ENCODE measurements around the gene LSP1. TPM values are rescaled to one million over a fixed set of nuclear protein-coding genes. Genes with fewer than 3 reads are reported as not detected.

The LSP1 gene
- total and polyA plus RNA-seq, 2 of the 4 experiments (the other 2 are of a cell fraction), result not detected

DNA sequence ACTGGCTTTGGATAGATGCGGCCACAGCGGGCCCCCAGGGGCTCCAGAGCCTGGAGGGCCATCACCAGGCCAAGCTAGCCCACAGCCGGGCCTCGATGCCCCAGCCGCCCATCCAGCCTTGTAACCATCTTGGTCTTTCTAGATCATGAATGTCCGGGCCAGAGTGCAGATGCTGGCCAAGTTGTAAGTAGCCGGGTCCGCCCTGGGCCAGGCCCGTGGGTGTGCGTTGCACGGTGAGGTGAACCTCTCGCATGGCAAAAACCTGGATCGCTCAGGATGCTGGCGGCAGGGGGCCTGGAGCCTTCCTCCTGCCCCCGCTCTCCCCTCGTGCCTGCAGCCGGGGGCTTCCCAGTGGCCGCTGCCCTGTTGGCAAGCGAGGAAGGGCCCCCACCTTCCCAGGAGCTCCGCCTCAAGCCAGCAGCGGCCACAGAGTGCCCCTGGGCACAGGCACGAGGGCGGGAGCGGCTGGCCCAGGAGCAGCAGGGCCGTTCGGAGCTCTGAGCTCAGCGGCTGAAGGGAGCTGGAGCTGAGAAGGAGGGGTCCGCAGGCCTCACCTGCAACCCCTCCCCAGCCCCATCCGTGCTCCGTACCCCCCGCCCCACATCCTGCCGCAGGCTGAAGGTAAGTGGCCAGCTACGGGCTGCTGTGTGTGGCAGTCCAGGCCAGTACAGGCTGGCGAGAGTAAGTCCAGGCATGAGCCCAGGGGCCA lies 83.3 kb downstream of the LSP1 start:
- Histone ChIP-seq H3K4me3 (ENCODE audit: insufficient read depth, low read depth, low read length) (no peak overlapping the region), H2BK15ac (ENCODE audit: low read depth, low read length) (no peak overlapping the region), H4K91ac (ENCODE audit: insufficient read depth, low read depth, low read length) (no peak overlapping the region), H3K56ac (ENCODE audit: extremely low read depth, insufficient read depth, low read length) (no peak overlapping the region), H3K9me3 (ENCODE audit: control insufficient read depth, insufficient read depth, low read length) (no peaks in the 10 kb centered on the region), H3K4ac (ENCODE audit: low read depth, low read length) (no peak overlapping the region), H3K27me3 (ENCODE audit: control insufficient read depth, insufficient read depth, low read length) (peaks cover 13% of the 10 kb centered on the region; the same call in 1 of the 2 replicates), H2BK5ac (ENCODE audit: low read depth, low read length, poor library complexity, severe bottlenecking) (no peak overlapping the region), H3K27ac (ENCODE audit: insufficient read depth, low read length) (no peak overlapping the region), H2AK5ac (ENCODE audit: low read depth, low read length) (no peak overlapping the region), H3K36me3 (ENCODE audit: control insufficient read depth, insufficient read depth, low read length) (no peaks in the 10 kb centered on the region), H2BK20ac (ENCODE audit: low read depth, low read length) (no peak overlapping the region), H3K14ac (replicated peaks; ENCODE audit: low read depth, low read length) (no peak overlapping the region), H2AK9ac (replicated peaks; ENCODE audit: low read depth, low read length, poor library complexity) (no peak overlapping the region), H4K20me1 (ENCODE audit: insufficient read depth, low read length) (no peaks in the 10 kb centered on the region), H4K5ac (ENCODE audit: low read depth, low read length) (no peak overlapping the region), H3K9me1 (ENCODE audit: insufficient read depth, low read length) (no peaks in the 10 kb centered on the region), H3K9ac (ENCODE audit: low read depth, low read length) (no peak overlapping the region), H3K23ac (ENCODE audit: low read depth, low read length) (no peak overlapping the region), H3K4me2 (ENCODE audit: low read depth, low read length) (no peak overlapping the region), H3K18ac (ENCODE audit: low read depth, low read length) (no peak overlapping the region), H4K8ac (ENCODE audit: low read depth in 2 of 2, low read length in 2 of 2) (no peak overlapping the region), H2AFZ (replicated peaks; ENCODE audit: low read length, poor library complexity) (no peak overlapping the region), H2BK120ac (ENCODE audit: low read depth, low read length) (no peak overlapping the region), H3K79me1 (ENCODE audit: low read depth in 1 of 2, low read length in 2 of 2) (no peaks in the 10 kb centered on the region), H3K4me1 (ENCODE audit: control insufficient read depth, insufficient read depth, low read length) (no peaks in the 10 kb centered on the region)
- in situ Hi-C loops (cut with MboI; ENCODE audit: low sequenced_read_pairs) (no loop called here), intact Hi-C loops (cut with micrococcal nuclease) (no loop called here), dilution Hi-C loops (cut with HindIII; ENCODE audit: low sequenced_read_pairs, unreplicated experiment) (no loop called here)
- DNase-seq (no peak), ATAC-seq (ENCODE audit: low read depth) (no peak)
- 83% methylated on average over 20 of the region's 34 CpGs; no CpG with 5 or more reads in 1 of the 2 experiments for WGBS, 2 experiments (ENCODE audit: extremely low coverage in 2 of 2, insufficient read length in 1 of 2)
- TF ChIP-seq SMC3 (IDR thresholded peaks at IDR 0.05; ENCODE audit: low read depth, low read length) (no peak), MAZ (IDR thresholded peaks at IDR 0.05; ENCODE audit: borderline replicate concordance, low read depth, low read length) (no peak), CEBPB (IDR thresholded peaks at IDR 0.05; ENCODE audit: low read depth, low read length) (no peak), MXI1 (IDR thresholded peaks at IDR 0.05; ENCODE audit: borderline replicate concordance, low read depth, low read length) (no peak)
- TF ChIP-seq, protein P1, sequence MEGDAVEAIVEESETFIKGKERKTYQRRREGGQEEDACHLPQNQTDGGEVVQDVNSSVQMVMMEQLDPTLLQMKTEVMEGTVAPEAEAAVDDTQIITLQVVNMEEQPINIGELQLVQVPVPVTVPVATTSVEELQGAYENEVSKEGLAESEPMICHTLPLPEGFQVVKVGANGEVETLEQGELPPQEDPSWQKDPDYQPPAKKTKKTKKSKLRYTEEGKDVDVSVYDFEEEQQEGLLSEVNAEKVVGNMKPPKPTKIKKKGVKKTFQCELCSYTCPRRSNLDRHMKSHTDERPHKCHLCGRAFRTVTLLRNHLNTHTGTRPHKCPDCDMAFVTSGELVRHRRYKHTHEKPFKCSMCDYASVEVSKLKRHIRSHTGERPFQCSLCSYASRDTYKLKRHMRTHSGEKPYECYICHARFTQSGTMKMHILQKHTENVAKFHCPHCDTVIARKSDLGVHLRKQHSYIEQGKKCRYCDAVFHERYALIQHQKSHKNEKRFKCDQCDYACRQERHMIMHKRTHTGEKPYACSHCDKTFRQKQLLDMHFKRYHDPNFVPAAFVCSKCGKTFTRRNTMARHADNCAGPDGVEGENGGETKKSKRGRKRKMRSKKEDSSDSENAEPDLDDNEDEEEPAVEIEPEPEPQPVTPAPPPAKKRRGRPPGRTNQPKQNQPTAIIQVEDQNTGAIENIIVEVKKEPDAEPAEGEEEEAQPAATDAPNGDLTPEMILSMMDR (conservative IDR thresholded peaks at IDR 0.05; ENCODE audit: low read depth, low read length), result no peak
- POLR2A ChIA-PET (ENCODE audit: unreplicated experiment), result no interaction called here
- CTCF ChIA-PET, result no interaction called here
- BruUV-seq (replicated peaks), result no TSS peak
